Measurements from ENCODE around the gene CD68. TPM values are rescaled to one million over a fixed set of nuclear protein-coding genes. Genes with fewer than 3 reads are reported as not detected.

CD68 gene
- total RNA-seq, 1 experiment from 2014 or later: 1.8 TPM

DNA sequence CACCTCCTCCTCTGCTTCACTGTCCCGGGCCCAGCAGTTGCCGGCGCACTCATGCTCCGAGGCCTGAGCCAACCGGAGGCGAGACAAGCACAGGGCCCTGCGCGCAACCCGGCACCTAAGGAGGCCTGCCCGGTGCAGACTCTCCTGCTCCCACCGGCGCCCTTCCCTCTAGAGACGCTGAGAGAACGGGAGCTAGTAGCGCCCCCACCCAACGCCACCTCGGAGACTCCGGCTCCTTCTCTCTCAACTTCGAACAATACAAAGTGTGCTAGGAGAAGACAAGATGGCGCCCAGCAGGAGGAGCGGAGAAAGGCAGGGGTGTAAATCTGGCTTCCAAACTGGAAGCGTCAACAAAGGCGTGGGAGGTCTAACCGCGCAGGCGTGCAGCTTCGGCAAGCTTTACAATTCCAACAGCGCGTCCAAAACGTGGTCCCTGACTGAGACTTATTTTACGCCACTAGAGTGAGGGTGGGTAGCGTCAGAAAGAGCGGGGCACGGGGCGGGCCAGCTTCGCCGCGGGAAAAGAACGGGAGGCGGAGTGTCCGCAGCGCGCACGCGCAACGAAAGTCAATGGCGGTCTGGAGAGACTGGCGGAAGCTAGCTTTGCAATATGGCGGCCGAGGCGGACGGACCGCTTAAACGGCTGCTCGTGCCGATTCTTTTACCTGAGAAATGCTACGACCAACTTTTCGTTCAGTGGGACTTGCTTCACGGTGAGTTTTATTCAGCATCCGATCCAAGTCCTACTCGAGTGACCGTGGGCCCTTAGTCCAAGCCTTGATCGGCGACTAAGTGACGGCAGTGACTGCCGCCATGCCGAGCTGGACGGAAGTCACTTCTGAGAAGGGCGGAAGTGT lies 4.0 kb downstream of the CD68 start, which contains the start of gene MPDU1:
MPDU1 (plus strand) TSS at position 600 of the 857 bp plus-strand sequence; CDS start at position 611, 11 bp downstream.
- H3K4me3 ChIP-seq (ENCODE audit: low read depth, low read length, poor library complexity, severe bottlenecking): peak within 1 kb of the TSS; percentile 60
- peak; percentile 99 for DNase-seq (ENCODE audit: low spot score)
- peaks cover 43% of the 10 kb centered on the region for H3K36me3 ChIP-seq (ENCODE audit: insufficient read depth, low read length, poor library complexity, severe bottlenecking)
- ChIA-PET CTCF (interaction anchor here (0.6 to 1.0 kb wide), 2 partner anchors 67 to 104 kb away, joined by 5 to 6 read pairs; partner anchors contain the start of genes TP53 and WRAP53), POLR2A (ENCODE audit: low non-redundant PET) (interaction anchor here (0.5 to 1.2 kb wide), 5 partner anchors 34 to 892 kb away, joined by 4 to 12 read pairs (median 4); partner anchors contain the start of genes TP53 and WRAP53)
- H3K4me1 ChIP-seq (ENCODE audit: insufficient read depth, low read length, poor library complexity, severe bottlenecking): peaks cover 50% of the 10 kb centered on the region
- H3K27ac ChIP-seq (ENCODE audit: low read depth, low read length, poor library complexity, severe bottlenecking): peak within 1 kb of the TSS; percentile 99
- intact Hi-C loops (cut with micrococcal nuclease; ENCODE audit: unreplicated experiment): loop anchor here (5.0 kb wide), 2 partner anchors 104 to 304 kb away; partner anchors contain the start of genes CHD3, TP53 and WRAP53
- H3K9me3 ChIP-seq (ENCODE audit: low read depth, low read length, poor library complexity, severe bottlenecking): no peaks in the 10 kb centered on the region
- H3K27me3 ChIP-seq (replicated peaks; ENCODE audit: insufficient read depth, low read depth, low read length, poor library complexity): no peaks in the 10 kb centered on the region
- BruUV-seq (replicated peaks): TSS peak; percentile 76
- TF ChIP-seq, protein P1, sequence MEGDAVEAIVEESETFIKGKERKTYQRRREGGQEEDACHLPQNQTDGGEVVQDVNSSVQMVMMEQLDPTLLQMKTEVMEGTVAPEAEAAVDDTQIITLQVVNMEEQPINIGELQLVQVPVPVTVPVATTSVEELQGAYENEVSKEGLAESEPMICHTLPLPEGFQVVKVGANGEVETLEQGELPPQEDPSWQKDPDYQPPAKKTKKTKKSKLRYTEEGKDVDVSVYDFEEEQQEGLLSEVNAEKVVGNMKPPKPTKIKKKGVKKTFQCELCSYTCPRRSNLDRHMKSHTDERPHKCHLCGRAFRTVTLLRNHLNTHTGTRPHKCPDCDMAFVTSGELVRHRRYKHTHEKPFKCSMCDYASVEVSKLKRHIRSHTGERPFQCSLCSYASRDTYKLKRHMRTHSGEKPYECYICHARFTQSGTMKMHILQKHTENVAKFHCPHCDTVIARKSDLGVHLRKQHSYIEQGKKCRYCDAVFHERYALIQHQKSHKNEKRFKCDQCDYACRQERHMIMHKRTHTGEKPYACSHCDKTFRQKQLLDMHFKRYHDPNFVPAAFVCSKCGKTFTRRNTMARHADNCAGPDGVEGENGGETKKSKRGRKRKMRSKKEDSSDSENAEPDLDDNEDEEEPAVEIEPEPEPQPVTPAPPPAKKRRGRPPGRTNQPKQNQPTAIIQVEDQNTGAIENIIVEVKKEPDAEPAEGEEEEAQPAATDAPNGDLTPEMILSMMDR (conservative IDR thresholded peaks at IDR 0.05; ENCODE audit: low read depth, low read length): no peak
- no peak for TF ChIP-seq EZH2 (IDR thresholded peaks at IDR 0.05; ENCODE audit: borderline replicate concordance, low read depth, low read length, poor library complexity, severe bottlenecking)

DNA sequence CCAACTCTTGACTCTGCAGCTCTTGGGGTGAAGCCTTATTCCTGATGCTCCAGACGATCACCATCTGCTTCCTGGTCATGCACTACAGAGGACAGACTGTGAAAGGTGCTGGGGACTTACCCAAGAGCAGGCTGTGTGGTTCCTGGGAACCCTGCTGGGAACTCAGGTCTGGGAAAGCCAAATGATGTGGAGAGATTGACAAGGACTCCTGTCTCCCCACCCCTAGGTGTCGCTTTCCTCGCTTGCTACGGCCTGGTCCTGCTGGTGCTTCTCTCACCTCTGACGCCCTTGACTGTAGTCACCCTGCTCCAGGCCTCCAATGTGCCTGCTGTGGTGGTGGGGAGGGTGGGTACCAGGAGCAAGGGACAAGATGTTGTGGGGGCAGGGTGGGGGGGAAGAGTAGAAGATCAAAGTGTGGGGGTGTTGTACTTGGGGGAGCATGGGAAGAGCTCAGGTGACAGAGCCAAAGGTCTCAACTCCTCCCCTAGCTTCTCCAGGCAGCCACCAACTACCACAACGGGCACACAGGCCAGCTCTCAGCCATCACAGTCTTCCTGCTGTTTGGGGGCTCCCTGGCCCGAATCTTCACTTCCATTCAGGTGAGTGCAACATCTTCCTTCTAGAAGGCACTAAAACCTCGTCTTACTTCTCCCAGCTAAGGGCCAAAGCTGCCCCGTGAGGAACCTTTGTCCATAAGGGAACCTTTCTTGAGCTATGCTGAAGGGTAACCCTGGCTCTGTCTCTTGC lies 7.4 kb downstream of the CD68 start:
- no peak overlapping the region for H3K4me3 ChIP-seq (ENCODE audit: low read depth, low read length, poor library complexity, severe bottlenecking)
- H3K9me3 ChIP-seq (ENCODE audit: low read depth, low read length, poor library complexity, severe bottlenecking): no peaks in the 10 kb centered on the region
- BruUV-seq (replicated peaks): no TSS peak
- no peak overlapping the region for H3K27ac ChIP-seq (ENCODE audit: low read depth, low read length, poor library complexity, severe bottlenecking)
- POLR2A ChIA-PET (ENCODE audit: low non-redundant PET): interaction anchor here (0.9 kb wide), 1 partner anchor 108 kb away, joined by 3 read pairs; no protein-coding TSS in a partner anchor
- DNase-seq (ENCODE audit: low spot score): peak; percentile 69
- peaks cover 25% of the 10 kb centered on the region for H3K4me1 ChIP-seq (ENCODE audit: insufficient read depth, low read length, poor library complexity, severe bottlenecking)
- TF ChIP-seq, protein P1 (conservative IDR thresholded peaks at IDR 0.05; ENCODE audit: low read depth, low read length): peak; percentile 55
- no peak for TF ChIP-seq EZH2 (IDR thresholded peaks at IDR 0.05; ENCODE audit: borderline replicate concordance, low read depth, low read length, poor library complexity, severe bottlenecking)
- intact Hi-C loops (cut with micrococcal nuclease; ENCODE audit: unreplicated experiment): no loop called here
- H3K27me3 ChIP-seq (replicated peaks; ENCODE audit: insufficient read depth, low read depth, low read length, poor library complexity): no peaks in the 10 kb centered on the region
- CTCF ChIA-PET: interaction anchor here (0.6 to 0.7 kb wide), 2 partner anchors 72 to 93 kb away, joined by 3 to 7 read pairs; no protein-coding TSS in a partner anchor
- H3K36me3 ChIP-seq (ENCODE audit: insufficient read depth, low read length, poor library complexity, severe bottlenecking): peaks cover 47% of the 10 kb centered on the region
